ENCODE measurements around the gene AGBL3.

DNA sequence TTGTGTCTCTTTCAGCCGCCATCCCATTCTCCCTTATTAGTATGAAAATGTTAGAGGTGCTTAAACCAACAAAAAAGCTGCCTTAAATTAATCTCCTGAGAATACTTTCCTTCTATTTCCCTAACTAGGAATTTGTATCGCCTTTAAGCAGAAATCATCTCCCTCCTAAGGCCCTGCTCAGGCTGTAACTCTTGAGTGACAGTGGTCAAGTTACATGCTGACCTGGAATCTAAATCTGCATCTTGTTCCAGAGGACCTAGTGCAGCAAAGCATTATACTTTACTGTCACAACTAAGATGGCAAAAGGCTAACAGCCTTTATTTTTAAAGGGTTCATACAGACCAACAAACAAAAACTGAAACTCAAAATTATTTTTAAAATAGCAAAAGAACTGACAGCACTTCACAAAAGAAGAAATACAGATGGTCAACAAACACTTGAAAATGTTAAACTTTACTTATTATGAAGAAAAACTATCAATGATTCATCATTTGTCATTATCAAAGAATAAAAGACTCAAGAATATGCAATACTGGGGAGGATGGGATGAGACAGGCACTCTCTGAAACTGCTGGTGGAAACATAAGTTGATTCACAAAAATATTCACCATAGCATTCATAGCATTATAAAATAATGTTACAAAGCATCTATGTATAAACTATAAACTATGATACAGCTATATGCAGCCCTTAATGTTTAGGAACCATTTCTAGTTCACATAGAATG, 173.2 kb downstream of the AGBL3 start:
- TF ChIP-seq POLR2A (IDR thresholded peaks at IDR 0.05): no peak
- TF ChIP-seq POLR2AphosphoS5 (IDR thresholded peaks at IDR 0.05): no peak

Measured in suprapubic skin (tissue), 4 donors.